NOMO-1 treated with dmso at 0.1 percent for 144 hours (cell line): Measurements from ENCODE around the gene LRRC7.

Experiments used
- DNase-seq: peaks from one replicate; lab custom pipeline; 2025; ENCODE audit not compliant: unreplicated experiment; lab: John Stamatoyannopoulos, UW

LRRC7 gene

DNA sequence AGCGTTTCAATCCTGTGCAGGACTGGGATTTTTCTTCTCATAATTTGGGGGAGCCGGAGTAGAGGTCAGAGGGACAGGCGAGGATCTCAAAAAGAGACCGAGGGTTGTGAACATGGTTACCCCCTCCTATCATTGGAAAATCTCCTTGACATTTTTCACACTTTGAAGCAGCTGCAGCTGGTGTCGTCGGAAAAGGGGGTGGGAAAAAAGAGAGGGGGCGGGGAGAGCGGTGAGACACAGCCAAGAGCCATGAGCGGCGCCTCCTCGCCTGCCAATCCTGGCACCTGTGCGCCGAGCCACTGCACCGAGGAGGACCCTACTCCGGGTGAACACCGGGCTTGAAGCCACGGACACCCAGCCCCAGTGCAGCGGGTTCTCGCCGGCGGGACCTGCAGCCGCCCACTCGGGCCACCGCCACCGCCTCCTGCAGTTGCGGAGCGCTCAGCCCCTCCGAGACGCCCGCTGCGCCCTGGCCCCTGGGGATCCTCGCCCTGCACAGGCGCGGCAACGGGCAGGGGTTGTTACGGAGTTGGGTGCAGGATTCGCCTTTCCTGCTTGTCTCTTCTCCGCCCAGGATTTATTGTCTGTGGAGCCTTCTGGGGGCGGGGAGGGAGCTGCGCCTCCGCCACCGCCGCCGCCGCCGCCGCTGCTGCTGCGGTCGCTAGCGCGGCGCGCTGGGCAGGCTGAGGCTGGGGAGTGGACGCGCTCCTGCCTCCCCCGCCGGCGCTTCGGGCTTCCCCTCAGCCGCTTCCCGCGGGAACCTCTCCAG lies at the start of gene LRRC7:
Gene LRRC7, plus strand, starts transcription at position 271 of the 769 bp plus-strand sequence. CDS start 718 bp downstream, outside the sequence.
- no peak for DNase-seq

DNA sequence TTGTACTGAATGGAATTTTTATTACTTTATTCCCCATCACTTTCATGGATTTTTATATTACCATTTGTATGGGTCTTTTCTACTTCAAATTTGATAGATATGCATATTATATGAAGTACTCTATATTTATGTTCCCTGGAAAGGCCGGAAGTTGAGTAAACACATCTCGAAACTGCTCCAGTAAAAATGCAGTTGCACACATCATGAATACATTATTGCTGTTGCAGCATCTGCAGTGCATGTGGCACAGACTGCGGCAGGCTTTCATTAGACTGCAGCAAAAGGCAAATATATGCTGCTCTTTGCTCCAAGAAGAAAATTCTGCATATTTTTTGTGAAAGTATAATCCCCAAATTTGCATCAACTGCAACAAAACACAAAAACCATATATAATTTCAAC lies 48.7 kb upstream of the LRRC7 start:
- no peak for DNase-seq

DNA sequence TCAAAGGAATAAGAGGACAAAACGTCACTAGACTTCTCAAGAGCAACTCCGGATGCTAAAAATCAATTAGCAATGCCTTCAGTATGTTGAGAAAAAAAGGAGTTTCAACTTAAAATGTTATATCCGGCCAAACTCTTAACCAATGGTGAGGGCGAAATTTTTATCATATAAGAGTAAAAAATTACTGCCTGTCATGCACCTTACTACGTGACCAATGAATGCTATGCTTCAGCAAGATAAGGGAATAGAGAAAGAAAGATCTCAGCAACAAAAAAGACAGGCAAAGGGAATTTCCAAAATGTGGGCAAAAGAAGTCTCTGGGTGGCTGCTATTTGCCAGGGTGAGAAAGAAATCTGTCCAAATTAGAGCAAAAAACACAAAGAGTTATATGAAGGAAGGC lies 47.4 kb upstream of the LRRC7 start:
- no peak for DNase-seq

DNA sequence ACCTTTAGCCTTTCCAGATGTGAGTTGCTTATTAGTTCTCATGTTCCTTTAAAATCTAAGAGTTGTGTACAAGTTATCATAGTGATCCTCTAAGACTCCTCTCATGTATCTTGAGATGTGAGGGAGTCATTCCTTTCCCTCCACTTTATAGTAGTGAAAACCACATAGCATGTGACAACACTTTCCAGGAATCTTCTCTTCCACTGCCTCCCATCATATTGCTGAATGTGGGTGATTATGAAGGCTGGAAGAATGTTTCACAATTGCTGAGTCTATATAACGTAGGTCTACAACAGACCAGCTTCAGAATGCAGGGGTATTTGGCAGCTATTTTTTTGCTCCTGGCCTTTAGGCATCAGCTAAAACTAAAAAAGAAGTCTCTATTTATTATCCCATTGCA lies 44.7 kb upstream of the LRRC7 start:
- DNase-seq: no peak

DNA sequence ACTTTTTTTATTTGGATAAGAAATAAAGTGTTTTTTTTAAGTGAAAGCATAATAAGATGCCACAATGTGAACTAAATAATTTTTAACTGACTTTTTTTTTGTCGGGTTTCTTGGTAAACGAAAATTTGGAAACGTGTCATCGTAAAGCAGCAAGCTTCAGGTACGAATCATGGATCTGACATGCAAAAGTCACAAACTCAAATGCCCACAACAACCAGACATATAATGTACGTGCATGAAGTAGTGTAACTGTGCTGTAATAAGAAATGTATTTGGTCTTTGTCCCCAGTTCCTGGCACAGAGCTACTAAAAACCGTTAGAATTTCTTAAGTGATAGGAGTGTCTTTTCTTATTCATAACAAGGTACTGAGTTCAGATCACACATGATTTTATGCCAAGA lies 44.3 kb upstream of the LRRC7 start:
- no peak for DNase-seq

DNA sequence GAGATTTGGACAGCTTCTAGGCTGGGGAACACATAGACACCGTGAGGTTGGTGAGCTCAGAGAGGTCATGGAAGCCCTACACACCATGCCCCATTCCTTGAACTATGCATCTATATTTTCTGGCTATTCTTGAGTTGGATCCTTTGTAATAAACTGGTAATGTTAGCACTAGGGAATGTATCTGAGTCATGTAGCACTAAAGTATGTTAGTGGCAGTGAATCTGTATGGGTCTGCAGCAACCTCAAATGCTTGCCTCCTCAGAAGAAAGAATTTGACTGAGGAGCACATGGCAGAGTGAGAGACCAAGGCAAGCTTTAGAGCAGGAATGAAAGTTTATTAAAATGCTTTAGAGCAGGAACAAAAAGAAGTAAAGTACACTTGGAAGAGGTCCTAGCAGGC lies 43.7 kb upstream of the LRRC7 start:
- DNase-seq: no peak

DNA sequence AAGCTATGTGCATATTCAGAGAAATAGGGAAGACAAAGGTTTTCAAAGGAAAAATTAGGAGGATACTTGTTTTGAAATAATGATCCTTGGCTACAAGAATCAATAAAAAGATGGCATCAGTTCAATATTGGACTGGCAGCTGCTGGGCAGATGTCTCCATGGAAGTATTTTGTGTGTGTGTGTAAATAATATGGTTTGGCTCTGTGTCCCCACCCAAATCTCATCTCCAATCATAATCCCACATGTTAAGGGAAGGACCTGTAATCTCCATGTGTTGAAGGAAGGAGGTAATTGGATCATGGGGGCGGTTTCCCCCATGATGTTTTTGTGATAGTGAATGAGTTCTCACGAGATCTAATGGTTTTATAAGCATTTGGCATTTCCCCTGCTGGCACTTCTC lies 40.4 kb upstream of the LRRC7 start:
- DNase-seq: no peak

DNA sequence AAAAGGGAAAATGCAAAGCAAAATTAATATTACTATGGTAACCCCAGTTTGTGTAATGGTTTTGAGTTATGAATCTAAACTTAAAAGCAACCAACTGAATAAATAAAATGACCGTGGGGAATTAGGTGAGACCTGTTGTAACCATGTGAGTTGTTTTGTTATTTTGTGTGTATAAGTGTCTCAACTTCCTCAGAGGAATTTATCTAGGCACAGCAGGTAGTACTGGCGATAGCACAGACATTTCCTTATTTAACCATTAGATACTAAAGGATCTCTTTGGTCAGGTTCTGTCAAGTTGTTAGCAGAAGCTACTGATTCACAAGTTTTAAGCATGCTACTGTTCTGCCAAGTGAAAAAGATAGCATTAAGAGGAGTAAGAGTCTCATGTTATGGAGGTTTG lies 39.3 kb upstream of the LRRC7 start:
- DNase-seq: no peak

DNA sequence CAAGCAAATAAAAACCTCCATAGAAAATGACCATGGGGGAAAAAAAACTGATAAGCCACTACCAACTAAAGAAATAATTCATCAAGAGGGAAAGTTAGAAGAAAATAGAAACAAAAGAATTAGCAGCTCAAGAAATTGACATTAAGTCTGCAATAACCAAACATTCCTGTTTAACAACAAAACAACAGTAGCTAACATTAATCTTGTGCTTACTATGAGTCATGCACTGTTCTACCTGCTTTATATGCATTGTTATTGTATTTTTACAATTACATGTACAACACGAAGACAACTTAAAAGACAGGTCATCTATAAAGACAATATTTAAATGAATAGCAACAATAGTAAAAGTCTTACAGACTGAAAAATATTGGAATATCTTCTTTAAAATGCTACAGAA lies 34.4 kb upstream of the LRRC7 start:
- no peak for DNase-seq

DNA sequence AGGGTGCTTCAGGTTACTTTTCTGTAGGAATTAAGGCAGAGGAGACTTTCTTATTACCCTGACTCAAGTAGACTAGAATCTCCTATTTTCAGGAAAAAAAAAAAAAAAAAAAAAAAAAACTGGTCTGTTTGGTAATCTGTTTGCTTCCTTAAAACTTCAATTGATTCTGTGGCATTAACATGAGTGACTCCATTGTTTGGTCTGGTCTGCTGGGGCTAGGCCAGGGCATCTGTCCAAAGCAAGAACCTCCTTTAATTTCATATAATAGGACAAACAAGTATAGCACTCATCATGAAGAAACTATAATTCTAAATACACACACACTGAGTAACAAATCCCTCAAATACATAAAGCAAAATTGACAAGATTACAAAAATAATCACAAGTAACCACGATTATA lies 32.9 kb upstream of the LRRC7 start:
- no peak for DNase-seq

DNA sequence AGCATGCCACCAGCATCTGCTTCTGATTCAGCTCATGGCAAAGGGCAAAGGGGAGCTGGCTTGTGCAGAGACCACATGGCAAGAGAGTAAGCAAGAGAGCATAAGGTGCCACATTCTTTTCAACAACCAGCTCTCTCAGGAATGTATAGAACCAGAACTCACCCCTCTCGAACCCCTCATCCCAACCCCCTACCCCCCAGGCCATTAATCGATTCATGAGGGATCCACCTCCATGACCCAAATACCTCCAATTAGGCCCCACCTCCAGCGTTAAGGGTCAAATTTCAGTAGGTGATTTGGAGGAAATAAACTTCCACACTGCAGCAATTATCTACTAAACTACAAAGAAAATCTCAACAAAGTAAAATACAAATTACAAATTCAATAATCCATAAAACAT lies 32.2 kb upstream of the LRRC7 start:
- no peak for DNase-seq

DNA sequence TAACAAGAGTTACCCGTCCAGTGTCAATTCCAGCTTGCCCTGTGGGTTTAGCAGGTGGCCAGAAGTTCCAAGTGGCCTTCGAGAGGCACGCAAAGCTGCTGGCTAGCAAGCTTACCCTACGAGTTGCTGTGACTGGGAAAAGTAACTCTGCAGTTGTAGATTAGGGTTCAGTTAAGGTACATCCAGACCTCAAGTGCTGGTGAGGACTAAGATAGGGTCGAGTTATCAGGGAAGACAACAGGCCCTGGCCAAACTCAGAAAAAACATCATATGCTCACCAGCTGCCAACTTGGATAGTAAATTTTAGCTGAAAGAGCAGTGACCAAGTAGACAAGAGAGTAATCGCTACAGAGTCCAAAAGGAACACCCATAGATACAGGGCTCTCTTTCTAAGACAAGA lies 27.7 kb upstream of the LRRC7 start:
- DNase-seq: no peak

DNA sequence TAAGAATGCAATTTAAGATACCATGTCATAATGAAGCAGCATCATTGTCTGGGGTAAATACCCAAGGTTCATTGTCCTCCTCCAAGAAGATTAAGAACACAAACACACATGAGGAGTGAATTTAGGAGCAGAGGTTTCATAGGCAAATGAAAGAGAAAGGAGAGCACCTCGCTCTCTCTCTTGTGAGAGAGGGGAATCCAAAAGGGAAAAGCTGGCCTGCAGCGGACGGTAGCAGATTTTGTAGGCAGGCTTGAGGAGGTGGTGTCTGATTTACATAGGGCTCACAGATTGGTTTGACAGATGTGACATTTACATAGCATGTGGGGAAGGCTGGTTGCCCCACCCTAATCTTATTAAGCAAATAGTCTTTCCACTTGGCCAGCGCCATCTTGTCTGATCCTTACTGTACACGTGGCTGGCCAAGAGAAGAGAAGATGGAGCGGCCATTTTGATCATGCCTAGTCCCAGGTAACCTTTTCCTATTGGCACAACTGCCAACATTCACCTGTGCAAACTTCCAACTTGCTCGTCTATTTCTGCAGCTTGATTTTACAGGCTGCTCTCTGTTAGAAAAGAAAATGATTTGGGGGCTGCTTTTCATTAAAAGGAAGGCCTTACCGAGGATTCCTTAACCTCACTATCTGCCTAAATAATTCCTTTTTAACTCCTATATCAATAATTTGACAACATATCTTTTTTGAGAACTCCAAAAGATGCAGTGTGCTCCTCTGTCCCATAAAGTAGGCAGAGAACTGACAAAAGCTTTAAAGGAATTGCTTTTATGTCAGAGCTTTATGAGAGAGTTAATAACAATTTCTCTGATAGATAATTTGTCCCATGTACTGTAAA lies 16.0 kb upstream of the LRRC7 start:
- no peak for DNase-seq

DNA sequence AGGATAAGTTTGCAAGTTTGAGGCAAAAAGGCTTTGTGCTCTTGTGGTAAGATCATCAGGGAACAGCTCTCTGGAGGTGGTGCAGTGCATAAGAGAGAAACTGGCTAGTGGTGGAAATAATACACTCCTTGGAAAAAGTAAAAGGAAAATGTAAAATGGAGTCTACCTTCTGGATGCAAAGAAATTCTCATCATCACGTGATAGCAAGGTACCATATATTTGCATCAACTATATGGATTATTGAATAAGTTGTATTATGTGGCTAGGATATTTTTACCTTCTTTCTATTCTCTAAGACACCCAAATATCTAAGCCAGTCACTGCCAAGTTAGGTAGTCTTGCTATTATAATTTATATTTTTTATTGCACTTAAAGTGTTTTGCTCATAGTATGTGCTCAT lies 14.0 kb upstream of the LRRC7 start:
- no peak for DNase-seq

DNA sequence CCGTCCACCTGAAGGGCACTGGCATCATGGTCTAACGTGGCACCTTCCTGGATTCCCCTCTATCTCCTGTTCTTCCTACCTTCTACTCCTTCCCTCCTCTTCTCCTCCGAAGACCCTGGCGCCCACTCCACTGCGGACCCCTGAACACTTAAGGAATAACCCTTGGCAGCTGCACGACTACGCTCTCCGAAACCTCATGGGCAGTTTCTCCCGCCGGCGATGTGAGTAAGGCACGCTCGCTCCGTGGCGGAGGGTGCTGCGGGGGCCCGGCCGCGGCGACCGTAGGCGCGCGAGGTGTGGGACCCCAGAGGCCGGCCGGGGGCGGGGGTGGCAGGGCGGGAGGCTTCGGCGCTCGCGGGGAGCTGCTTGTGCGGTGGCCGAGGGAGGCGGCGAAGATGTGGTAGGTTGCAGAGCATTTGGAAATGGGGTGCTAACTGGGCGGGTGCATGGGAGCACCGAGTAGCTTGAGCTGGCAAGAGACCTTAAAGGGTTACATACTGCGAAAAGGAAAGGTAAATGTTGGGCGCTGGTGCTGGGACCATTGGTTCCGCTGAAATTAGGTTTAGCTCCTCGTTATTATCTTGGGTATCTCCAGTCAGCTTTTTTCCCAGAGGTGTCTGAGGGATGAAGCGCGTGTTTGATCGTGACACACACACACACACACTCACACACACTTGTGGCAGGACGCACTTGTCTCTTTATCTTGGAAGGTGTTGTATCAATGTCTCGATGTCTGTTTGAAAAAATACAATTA lies 876 bp downstream of the LRRC7 start:
- DNase-seq: no peak

DNA sequence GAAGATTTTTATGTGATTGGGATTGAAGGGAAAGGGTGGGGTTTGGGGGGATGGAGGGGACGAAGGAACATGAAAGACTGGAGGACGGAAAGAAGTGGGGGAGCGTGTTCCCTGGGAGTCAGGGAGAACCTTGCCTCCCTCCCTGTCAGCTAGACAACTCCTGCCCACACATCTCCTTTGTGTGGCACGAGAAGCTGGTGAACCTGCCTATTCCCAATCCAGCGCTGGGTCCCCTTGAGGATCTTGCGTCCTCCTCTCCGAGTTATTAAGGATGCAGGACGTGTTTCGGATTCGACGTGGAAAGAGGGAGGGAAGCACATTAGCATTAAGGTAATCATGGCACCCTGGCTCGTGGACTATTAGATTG lies 1.4 kb downstream of the LRRC7 start:
- DNase-seq: no peak

DNA sequence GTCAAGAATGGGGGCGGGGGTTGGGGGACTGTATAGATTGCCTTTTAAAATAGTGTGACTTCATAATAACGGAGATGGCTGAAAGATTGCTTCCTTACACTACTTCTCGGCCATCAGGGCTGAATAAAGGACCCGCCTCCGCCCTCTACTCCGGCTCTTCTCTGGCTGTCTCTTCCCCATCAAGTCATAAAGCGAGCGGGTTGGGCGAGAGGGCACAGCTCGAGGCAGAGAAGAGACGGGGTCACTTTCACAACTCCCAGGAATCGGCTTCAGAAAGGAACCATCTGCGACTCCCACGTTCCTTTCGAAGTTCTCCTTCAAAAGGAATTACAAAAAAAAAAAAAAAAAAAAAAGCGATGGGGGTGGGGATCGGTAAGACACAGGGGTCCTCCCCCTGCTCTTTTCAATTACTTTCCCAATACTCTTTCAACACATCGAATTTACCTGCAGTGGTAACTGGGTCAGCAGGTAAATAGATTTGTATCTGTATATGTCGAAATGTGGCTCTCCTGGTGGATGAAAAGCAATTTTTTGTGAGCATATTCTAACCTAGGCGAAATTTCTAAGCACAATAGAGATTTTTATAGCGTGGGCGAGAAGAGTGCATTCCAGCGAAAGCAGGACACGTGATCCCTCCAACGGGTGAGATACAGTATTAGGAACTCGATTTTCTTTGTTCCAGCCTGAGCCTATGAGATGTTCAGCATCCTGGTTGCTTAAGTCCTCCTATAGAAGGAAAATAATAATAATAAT lies 2.0 kb downstream of the LRRC7 start:
- no peak for DNase-seq

DNA sequence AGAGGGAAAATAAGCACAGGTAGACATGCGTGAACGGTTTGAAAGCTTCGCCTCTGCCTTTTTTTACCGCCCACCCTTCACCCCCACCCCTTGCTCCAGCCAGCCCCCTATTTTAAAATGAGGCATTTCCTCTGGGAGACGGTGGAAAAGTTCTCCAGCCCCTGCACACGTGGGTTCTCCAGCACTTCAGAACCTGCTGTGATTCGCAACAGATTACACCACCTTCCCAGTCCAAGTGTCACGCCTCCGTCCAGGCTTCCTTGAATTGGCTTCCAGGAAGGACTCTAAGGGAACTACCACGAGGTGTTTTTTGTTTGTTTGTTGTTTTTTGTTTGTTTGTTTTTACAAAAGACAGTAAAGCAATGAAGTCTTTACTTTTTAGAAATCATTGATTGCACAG lies 2.6 kb downstream of the LRRC7 start:
- no peak for DNase-seq

DNA sequence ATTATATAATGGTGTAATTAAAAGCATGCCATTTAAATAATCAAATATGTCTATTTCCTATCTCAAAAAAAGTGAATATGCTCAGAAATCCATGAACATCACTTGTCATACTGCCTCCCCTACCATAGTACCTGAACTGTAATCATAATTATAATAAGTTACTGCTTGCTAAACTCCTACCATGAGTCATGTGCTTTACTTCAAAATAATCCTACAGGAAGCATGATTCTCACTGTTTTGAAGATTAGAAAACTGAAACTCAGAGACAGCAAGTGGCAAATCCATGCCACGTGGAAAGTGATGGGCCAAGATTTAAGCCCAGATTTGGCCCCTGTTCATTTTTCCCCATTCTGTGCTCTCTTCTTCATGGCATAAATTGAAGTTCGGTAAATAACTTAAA lies 5.2 kb downstream of the LRRC7 start:
- no peak for DNase-seq

DNA sequence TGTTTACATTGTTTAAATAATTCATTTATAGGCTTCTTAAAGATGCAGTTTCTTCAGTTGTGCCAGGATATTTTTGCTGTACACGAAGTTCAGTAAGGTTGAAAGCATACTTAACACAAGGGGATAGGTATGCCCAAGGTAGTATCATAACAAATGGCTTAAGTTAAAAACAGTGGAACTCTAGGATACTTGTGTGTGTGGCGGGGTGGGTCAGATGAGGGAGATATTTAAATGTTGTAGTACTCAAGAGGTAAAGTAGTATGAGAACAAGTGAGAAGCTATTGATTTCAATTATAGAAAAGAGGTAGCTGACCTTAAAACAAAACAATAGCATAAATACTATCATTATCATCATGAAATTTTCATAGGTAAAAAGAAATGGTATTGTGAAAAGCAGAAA lies 6.2 kb downstream of the LRRC7 start:
- no peak for DNase-seq

DNA sequence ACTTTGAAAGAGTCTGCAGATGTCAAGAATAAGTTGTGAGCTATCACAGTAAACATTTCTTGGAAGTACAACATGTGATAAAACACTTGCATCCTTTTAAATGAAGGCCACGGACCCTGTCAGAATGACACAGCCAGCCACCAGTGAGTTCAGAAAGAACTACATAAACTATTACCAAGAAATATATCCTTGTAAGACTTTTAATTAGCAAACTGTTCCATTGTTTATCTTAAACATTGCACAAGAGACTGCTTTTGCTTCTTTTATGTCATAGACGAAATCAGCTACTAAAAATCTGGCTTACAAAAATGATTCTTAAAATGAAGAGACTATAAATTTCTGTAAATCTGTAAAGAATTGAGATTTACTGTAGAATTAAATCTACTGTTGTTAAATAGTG lies 17.9 kb downstream of the LRRC7 start:
- no peak for DNase-seq
